Stimulated activated naive CD8-positive, alpha-beta T cell treated with anti-CD3 and anti-CD28 coated beads, Interleukin-15, Interleukin-2, amounts not matched to agents 100 ng/mL and 50 ng/mL, for 24 hours (primary cell): Measurements from ENCODE around the gene PPP2R2C.

ENCODE experiments used
- H3K27ac Mint-ChIP-seq: one replicate; pipeline ENCODE4 v1.8.0; 2021; ENCODE audit warnings: mild to moderate bottlenecking, mixed read lengths
- H3K27me3 Mint-ChIP-seq: one replicate; pipeline ENCODE4 v1.8.0; 2021; ENCODE audit warnings: mixed read lengths
- H3K36me3 Mint-ChIP-seq: one replicate; pipeline ENCODE4 v1.8.0; 2021; ENCODE audit warnings: low read depth, mixed read lengths
- H3K4me1 Mint-ChIP-seq: one replicate; pipeline ENCODE4 v1.8.0; 2021; ENCODE audit warnings: low read depth, mixed read lengths
- H3K4me3 Mint-ChIP-seq: one replicate; pipeline ENCODE4 v1.8.0; 2021; ENCODE audit warnings: mild to moderate bottlenecking, mixed read lengths
- H3K9me3 Mint-ChIP-seq: one replicate; pipeline ENCODE4 v1.8.0; 2021; ENCODE audit warnings: mixed read lengths

PPP2R2C gene

DNA sequence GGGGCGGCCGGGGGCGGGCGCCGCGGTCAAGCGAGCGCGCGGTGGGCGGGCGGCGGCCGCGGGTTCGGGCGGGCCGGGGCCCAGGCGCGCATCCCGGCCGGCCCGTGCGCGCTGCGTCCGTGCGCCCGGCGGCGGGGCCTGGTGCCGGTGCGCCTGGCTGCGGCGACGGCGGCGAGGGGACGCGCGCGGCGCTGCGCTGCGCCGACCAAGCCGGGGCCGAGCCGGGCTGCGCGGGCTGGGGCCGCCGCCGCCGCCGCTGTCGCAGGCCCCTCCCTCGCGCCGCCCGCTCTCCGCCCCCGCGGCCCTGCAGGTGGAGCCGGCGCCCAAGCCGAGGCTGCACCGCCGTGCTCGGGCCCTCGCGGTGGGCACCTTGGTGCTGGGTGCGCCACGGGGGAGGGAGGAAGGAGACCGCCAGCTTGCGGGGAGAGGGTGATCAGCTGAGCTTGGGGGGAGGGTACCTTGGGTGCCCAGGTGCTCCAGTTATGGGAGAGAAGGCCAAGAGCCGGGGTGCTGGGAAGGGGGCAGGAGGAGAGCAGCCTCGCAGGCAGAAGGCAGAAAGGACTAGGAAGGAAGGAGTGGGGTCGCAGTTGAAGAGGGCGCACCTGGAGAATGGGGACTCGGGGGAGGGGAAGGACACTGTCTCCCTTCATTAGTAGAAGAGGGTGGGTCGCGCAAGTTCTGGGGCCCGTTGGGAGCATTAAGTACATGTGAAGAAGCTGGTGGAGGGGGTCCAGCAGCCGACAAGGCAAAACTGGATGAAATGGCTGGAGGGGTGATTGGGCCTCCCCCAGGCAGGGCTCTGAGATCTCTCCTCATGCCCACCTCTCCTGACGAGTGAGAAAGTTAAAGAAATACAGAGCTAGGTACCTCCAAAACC is at the start of gene PPP2R2C:
PPP2R2C (minus strand) TSS at position 228 of the 877 bp plus-strand sequence. CDS start 385 bp downstream, outside the sequence.
- no peaks in the 10 kb centered on the region for H3K4me1 Mint-ChIP-seq
- H3K27ac Mint-ChIP-seq, result no peak within 1 kb of the TSS
- H3K9me3 Mint-ChIP-seq, result no peaks in the 10 kb centered on the region
- peaks cover 49% of the 10 kb centered on the region for H3K27me3 Mint-ChIP-seq
- no peak within 1 kb of the TSS for H3K4me3 Mint-ChIP-seq
- no peaks in the 10 kb centered on the region for H3K36me3 Mint-ChIP-seq

DNA sequence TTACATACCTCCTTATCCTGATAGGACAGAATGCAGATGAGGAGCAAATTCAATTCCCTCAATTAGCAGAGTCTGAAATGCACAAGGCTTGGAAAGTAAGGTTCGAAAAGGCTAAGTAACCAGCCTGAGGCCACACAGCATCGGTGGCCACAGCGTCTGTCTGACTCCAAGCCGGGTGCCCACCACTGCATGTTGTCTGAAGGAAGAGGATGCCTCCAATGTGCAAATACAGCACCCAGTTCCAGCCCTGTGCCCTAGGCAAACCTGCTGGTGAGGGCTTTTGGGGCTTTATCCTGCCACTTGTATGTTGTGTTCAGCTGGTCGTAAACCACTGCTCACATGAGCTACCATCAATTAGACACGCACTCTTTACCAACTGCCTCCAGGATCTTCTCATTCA is 48.6 kb upstream of the PPP2R2C start:
- Mint-ChIP-seq H3K27ac (no peak overlapping the region), H3K4me1 (no peaks in the 10 kb centered on the region), H3K36me3 (no peaks in the 10 kb centered on the region), H3K9me3 (no peaks in the 10 kb centered on the region), H3K4me3 (no peak overlapping the region), H3K27me3 (peaks cover 8% of the 10 kb centered on the region)

DNA sequence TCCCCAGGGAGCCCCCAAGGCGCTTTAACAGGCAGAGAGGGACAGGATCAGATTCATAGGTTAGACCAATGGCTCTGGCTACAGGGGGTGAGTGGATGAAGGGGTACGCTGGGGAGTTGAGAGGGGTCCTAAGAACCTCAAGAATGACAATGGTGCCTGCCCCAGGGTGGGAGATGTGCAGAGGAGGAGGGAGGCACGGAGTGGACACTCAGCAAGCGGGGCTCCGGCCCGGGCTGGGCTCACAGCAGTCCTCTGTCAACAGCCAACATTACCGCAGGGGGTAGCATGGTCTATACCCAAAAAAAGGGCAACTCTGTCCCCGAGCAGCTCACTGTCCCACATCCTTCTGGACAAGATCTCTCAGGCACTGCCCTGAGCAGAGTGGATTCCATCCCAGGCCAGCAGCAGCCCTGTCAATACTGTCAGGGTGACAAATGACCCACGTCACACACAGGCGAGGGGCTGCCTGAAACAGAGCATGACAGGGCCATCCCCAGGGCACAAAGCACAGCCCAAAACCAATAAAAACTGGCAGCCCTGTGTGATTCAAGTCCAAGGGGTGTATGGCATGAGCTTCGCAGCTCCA is 47.7 kb upstream of the PPP2R2C start:
- Mint-ChIP-seq H3K4me1 (no peaks in the 10 kb centered on the region), H3K9me3 (no peaks in the 10 kb centered on the region), H3K27ac (no peak overlapping the region), H3K36me3 (no peaks in the 10 kb centered on the region), H3K27me3 (peaks cover 8% of the 10 kb centered on the region), H3K4me3 (no peak overlapping the region)

DNA sequence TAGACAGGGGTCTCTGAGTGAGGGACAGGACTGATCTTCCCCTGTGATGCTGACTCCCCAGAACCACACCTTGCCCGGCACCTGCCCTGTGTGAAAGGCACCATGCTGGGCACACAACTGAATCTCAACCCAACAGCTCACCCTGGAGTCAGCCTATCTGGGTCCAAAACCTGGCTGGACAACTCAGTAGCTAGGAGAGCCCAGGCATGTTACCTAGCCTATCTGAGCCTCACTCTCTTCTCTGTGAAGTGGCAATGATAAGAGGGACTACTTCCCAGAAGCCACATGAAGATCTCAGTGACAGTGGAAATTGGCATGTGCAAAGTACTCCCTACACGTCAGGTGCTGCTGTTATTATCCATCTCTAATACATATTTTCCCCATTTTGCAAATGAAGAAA is 44.8 kb upstream of the PPP2R2C start:
- H3K4me3 Mint-ChIP-seq, result no peak overlapping the region
- H3K27ac Mint-ChIP-seq, result no peak overlapping the region
- H3K4me1 Mint-ChIP-seq, result no peaks in the 10 kb centered on the region
- peaks cover 8% of the 10 kb centered on the region for H3K27me3 Mint-ChIP-seq
- no peaks in the 10 kb centered on the region for H3K36me3 Mint-ChIP-seq
- no peaks in the 10 kb centered on the region for H3K9me3 Mint-ChIP-seq

DNA sequence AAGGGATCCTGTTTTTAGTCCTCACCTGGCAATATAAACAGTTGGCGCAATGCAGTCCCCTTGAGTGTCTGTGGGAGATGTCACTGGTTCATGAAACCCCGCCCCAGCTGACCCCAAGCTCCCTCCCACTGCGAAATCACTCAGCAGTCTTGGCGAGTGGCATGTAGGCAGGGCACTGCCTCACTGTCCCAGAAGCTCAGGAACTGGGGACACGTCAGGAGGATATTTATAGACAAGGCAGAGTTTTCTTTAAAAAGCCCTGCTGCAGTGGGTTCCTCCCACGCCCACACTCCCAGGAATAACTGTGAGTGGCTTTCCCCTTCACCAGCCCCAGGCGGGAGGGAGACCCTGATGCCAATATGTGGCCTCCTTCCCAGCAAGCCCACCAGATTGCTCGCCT is 44.3 kb upstream of the PPP2R2C start:
- H3K36me3 Mint-ChIP-seq, result no peaks in the 10 kb centered on the region
- H3K9me3 Mint-ChIP-seq, result no peaks in the 10 kb centered on the region
- H3K4me3 Mint-ChIP-seq, result no peak overlapping the region
- H3K27ac Mint-ChIP-seq, result no peak overlapping the region
- peaks cover 8% of the 10 kb centered on the region for H3K27me3 Mint-ChIP-seq
- H3K4me1 Mint-ChIP-seq, result no peaks in the 10 kb centered on the region

DNA sequence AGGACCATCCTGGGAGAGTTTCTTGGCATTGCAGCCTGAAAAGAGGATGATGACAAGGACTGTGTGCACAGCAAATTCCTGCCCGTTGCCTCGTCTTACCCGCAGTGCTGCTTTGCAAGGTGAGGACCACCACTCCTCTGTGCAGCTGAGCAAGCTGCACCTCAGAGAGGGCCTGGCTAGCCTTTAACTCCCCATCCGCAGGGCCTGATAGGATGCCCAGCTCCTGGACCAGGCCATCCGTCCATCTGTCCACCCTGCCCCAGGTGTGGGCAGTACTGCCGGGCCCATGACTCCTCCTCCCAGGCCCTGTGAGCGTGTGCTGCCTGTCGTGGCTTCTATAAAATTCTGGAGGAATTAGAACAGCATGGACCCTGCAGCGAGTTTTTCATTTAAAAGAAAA is 43.9 kb upstream of the PPP2R2C start:
- no peak overlapping the region for H3K4me3 Mint-ChIP-seq
- H3K4me1 Mint-ChIP-seq, result no peaks in the 10 kb centered on the region
- peaks cover under 1% of the 10 kb centered on the region for H3K9me3 Mint-ChIP-seq
- no peaks in the 10 kb centered on the region for H3K36me3 Mint-ChIP-seq
- peaks cover 8% of the 10 kb centered on the region for H3K27me3 Mint-ChIP-seq
- no peak overlapping the region for H3K27ac Mint-ChIP-seq

DNA sequence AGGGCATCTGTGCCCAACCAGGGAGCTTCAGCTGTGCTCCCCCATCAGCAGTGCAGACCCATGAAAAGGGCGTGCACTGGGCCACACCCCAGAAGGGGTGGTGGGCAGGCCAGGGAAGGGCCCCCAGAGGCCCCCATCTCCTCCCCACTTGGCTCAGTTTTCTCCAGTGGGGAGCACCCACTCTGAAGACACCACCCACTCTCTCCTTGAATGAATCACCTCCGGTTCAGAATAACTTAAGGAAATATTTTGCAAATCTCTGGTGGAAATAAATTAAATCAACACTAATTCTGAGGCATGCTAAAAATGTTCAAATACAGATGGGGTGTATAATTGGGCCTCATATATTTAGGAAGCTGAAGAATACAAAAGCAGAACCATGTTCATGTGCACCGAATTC is 41.3 kb upstream of the PPP2R2C start:
- Mint-ChIP-seq H3K27me3 (peaks cover 8% of the 10 kb centered on the region), H3K36me3 (peaks cover 4% of the 10 kb centered on the region), H3K9me3 (peaks cover 4% of the 10 kb centered on the region), H3K27ac (no peak overlapping the region), H3K4me3 (no peak overlapping the region), H3K4me1 (no peaks in the 10 kb centered on the region)

DNA sequence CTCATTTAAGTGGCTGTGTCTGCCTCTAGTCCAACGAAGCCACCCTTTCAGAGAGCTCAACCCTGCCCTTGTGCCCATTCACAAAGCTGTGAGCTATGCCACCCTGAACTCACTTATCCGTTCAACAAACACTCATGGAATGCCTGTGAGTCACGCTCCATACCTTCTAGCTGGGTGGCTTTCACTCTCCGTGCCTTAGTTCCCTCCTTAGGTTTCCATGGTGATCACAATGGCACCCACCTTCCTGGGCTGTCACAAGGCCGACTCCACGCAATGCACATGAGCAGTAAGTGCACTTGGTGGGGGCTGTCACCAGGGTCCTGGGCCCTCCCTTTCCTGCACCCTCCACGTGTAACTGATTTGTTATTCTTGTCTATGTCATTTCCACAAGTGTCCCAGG is 37.2 kb upstream of the PPP2R2C start:
- Mint-ChIP-seq H3K27me3 (no peaks in the 10 kb centered on the region), H3K9me3 (peaks cover 19% of the 10 kb centered on the region), H3K4me3 (no peak overlapping the region), H3K36me3 (peaks cover 4% of the 10 kb centered on the region), H3K4me1 (no peaks in the 10 kb centered on the region), H3K27ac (no peak overlapping the region)

DNA sequence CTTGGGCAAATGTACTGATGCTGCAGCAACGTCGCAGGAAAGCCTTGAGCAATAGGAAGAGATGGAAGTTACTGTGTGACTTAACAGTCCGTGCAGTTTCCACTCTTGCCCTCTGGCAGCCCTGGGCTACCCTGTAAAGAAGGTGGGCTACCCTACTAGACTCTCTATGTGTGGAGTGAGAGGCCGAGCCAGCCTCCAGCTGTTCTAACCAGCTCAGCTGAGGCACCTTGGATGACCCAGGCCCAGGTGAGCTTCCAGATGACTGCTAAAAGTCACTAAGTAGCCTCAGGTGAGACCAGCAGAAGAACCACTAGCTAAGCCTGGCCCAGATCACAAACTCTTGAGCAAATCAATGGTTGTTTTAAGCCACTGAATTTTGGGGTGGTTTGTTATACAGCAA is 34.9 kb upstream of the PPP2R2C start:
- Mint-ChIP-seq H3K27ac (no peak overlapping the region), H3K4me3 (no peak overlapping the region), H3K27me3 (peaks cover 9% of the 10 kb centered on the region), H3K9me3 (peaks cover 29% of the 10 kb centered on the region), H3K4me1 (no peaks in the 10 kb centered on the region), H3K36me3 (peaks cover 4% of the 10 kb centered on the region)

DNA sequence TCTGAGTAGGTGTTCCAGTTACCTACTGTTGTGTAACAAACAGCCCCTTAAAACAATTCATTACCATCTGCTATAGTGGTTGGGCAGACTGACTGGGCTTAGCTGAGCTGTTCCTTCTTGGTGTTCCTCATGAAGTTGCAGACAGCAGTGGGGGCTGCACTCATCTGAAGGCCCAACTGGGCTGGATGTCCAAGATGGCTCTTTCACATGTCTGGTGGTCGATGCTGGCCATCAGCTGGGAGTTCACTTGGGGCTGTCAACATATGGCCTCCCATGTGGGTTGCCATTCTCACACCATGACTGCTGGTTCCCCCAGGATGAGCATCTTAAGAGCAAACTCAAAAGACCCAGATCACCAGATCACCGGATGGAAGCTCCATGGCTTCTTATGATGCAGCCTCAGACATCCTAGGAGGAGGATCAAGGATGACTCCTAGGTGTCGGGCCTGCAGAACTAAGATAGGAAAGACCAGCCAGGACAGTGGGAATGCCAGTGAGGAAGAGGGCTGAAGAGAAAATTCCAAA is 34.3 kb upstream of the PPP2R2C start:
- H3K27me3 Mint-ChIP-seq, result peaks cover 9% of the 10 kb centered on the region

DNA sequence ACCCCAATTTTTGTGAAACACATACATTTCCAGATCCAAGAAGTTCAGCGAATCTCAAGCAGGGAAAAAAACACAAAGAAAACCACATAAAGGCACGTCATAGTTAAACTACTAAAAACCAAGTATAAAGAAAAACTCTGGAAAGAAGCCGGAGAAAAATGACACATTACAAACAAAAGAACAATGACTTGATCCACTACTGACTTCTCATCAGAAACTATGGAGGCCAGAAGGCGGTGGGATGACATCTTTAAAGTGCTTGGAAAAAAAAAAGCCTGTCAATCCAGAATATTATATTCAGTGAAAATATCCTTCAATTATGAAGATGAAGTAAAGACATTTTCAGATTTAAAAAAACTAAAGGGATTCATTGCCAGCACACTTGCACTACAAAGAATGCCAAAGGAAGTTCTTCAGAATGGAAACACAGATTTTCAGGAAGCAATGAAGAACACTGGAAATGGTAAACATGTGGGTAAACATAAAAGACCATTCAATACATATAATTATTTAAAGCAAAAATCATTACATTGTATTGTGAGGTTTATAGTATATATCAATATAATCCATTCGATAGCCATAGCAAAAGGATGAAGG is 32.6 kb upstream of the PPP2R2C start:
- H3K4me1 Mint-ChIP-seq, result no peaks in the 10 kb centered on the region
- H3K9me3 Mint-ChIP-seq, result peaks cover 25% of the 10 kb centered on the region
- H3K27ac Mint-ChIP-seq, result no peak overlapping the region
- H3K36me3 Mint-ChIP-seq, result no peaks in the 10 kb centered on the region
- no peak overlapping the region for H3K4me3 Mint-ChIP-seq
- peaks cover 20% of the 10 kb centered on the region for H3K27me3 Mint-ChIP-seq

More for the DNA sequence above, 34.3 kb upstream of the PPP2R2C start:
- peaks cover 29% of the 10 kb centered on the region for H3K9me3 Mint-ChIP-seq
- H3K4me3 Mint-ChIP-seq, result no peak overlapping the region
- H3K4me1 Mint-ChIP-seq, result no peaks in the 10 kb centered on the region
- H3K27ac Mint-ChIP-seq, result no peak overlapping the region
- H3K36me3 Mint-ChIP-seq, result peaks cover 4% of the 10 kb centered on the region

DNA sequence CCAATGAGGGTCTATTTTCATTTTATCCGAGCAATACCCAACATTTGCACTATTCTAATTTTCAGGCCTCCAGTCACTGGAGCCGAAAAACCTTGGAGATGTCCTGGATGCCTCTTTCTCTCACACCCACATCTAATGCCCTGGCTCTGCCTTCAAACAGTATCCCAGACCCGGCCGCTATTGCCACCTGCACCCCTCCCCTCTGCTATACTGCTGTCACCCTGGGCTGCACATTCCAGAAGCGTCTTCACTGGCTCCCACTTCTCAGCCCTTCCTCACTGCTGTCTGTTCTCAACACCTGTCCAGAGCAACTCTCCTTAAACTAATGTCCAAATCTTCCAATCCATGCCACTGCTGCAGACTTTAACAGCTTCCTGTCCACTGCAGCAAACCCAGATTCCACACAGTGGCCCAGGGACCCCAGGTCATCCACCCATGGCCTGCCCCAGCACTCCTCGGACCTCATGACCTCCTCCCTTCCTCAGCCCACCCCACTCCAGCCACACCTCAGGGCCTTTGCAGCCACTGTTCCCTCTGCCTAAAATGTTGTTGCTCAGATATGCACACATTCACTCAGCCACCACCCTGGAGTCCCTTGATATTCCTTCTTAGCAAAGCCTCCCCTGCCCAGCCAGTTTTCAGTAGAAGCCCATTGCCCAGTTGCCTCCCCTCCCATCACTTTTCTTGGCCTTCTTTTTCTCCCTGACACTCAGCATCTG is 30.5 kb upstream of the PPP2R2C start:
- Mint-ChIP-seq H3K4me1 (no peaks in the 10 kb centered on the region), H3K36me3 (no peaks in the 10 kb centered on the region), H3K27ac (no peak overlapping the region), H3K9me3 (peaks cover 25% of the 10 kb centered on the region), H3K27me3 (peaks cover 20% of the 10 kb centered on the region), H3K4me3 (no peak overlapping the region)

DNA sequence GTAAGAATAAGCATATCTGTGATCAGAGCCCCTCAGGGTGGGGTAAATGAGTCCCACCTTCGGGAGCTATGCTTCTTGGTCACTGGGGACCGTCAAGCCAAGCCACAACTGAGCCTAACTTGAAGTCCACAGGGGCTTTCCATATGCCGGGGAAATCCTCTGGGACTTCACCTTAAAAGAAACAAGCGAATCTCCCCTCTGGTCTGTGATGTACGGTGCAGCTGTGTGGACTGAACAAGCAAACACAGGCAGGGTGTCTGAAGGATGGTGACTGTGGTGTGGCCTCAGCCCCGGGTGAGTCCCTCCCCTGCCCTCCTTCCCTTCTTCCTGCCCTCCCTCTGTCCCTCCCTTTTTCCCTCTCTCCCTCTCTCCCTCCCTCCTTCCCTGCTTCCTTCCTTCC is 29.7 kb upstream of the PPP2R2C start:
- H3K9me3 Mint-ChIP-seq, result peaks cover 25% of the 10 kb centered on the region
- no peaks in the 10 kb centered on the region for H3K36me3 Mint-ChIP-seq
- H3K27ac Mint-ChIP-seq, result no peak overlapping the region
- peaks cover 20% of the 10 kb centered on the region for H3K27me3 Mint-ChIP-seq
- H3K4me1 Mint-ChIP-seq, result no peaks in the 10 kb centered on the region
- no peak overlapping the region for H3K4me3 Mint-ChIP-seq

DNA sequence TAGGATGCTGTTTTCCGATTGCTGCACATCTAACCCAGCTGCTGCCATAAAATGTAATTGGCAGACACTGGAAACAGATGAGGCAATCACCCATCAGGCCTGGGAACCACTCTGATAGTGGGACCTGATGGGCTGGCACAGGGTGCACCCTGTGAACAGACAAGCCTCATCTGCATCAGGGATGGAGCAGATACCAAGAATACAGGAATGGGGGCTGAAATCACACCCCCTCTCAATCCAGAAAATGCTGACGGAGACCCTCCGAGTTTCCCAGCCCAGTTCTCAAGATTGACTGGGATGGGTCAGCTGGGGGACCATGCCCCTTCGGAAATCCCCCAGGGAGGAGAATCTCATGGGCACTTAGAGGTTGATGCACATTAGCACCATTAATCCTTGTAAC is 28.8 kb upstream of the PPP2R2C start:
- Mint-ChIP-seq H3K4me3 (no peak overlapping the region), H3K27ac (no peak overlapping the region), H3K27me3 (peaks cover 20% of the 10 kb centered on the region), H3K9me3 (peaks cover 17% of the 10 kb centered on the region), H3K4me1 (no peaks in the 10 kb centered on the region), H3K36me3 (no peaks in the 10 kb centered on the region)
